Naive B cell (primary cell): ENCODE measurements around the gene UXS1. TPM values are rescaled to one million over a fixed set of nuclear protein-coding genes. Genes with fewer than 3 reads are reported as not detected.
A peak's percentile ranks its signal among the peaks of the same experiment; 100 is the strongest.

ENCODE experiments used
- ATAC-seq, 2 donors: fragments of 150-1000 bp; cut with Tn5 transposase; 2 replicates each; pipeline ENCODE4 v1.10.0; 2021; ENCODE audit warnings: low read depth in 2 of 2, mild to moderate bottlenecking in 2 of 2, moderate library complexity in 2 of 2
- DNase-seq: peaks from one replicate; pipeline ENCODE4 v3.0.0; 2022
- H3K27ac Mint-ChIP-seq, 6 donors: one replicate each; pipeline ENCODE4 v1.8.0; 2020 to 2022; ENCODE audit warnings: mild to moderate bottlenecking in 6 of 6, mixed read lengths in 6 of 6, moderate library complexity in 5 of 6, inconsistent platforms in 2 of 6
- H3K27me3 Mint-ChIP-seq, 3 donors: one replicate each; pipeline ENCODE4 v1.8.0; 2021 to 2022; ENCODE audit warnings: mixed read lengths in 3 of 3, mild to moderate bottlenecking in 1 of 3
- H3K36me3 Mint-ChIP-seq, 2 donors: one replicate each; pipeline ENCODE4 v1.8.0; 2020 to 2022; ENCODE audit warnings: mixed read lengths in 2 of 2, inconsistent platforms in 1 of 2, mild to moderate bottlenecking in 1 of 2
- H3K4me1 Mint-ChIP-seq, 3 donors: one replicate each; pipeline ENCODE4 v1.8.0; 2020 to 2022; ENCODE audit warnings: mixed read lengths in 3 of 3, inconsistent platforms in 1 of 3, mild to moderate bottlenecking in 1 of 3, moderate library complexity in 1 of 3
- H3K4me3 Mint-ChIP-seq, 8 donors: one replicate each; pipeline ENCODE4 v1.8.0; 2020 to 2022; ENCODE audit warnings: mild to moderate bottlenecking in 8 of 8, mixed read lengths in 8 of 8, moderate library complexity in 8 of 8, inconsistent platforms in 2 of 8
- H3K9me3 Mint-ChIP-seq, 7 donors: one replicate each; pipeline ENCODE4 v1.8.0; 2020 to 2022; ENCODE audit warnings: mixed read lengths in 7 of 7, mild to moderate bottlenecking in 5 of 7, inconsistent platforms in 2 of 7, moderate library complexity in 1 of 7
- polyA plus RNA-seq, 6 donors: library from polyadenylated mRNA; unstranded; fragments of 300-500 nt; fragmentation: Illumina TruSeq; gene quantifications; one replicate each; pipeline ENCODE4 v1.2.3, GENCODE V29; 2021; ENCODE audit warnings: low read depth in 6 of 6

The UXS1 gene
- polyA plus RNA-seq, 6 donors from 2014 or later: 26.8 to 61.0 (median 51.1) TPM

- ATAC-seq (no peak), DNase-seq (no peak)
- Mint-ChIP-seq H3K4me1 (peaks cover 24 to 41% (median 32%) of the 10 kb centered on the region in 3 donors), H3K36me3 (peaks cover 45 to 46% of the 10 kb centered on the region in 2 donors), H3K27me3 (no peaks in the 10 kb centered on the region), H3K4me3 (no peak overlapping the region), H3K9me3 (peaks cover 4 to 13% (median 6%) of the 10 kb centered on the region in 7 donors), H3K27ac (peak overlapping the region in 1 of 6 donors; percentile 56)
These were observed 103.0 kb downstream of the UXS1 start for GRCh38 chr2:106090916-106091618.

- ATAC-seq (no peak), DNase-seq (no peak)
- peaks cover 4 to 13% (median 6%) of the 10 kb centered on the region in 7 donors for H3K9me3 Mint-ChIP-seq
- no peak overlapping the region for H3K4me3 Mint-ChIP-seq
- H3K27ac Mint-ChIP-seq: no peak overlapping the region
- H3K4me1 Mint-ChIP-seq: peaks cover 17 to 30% (median 29%) of the 10 kb centered on the region in 3 donors
- H3K36me3 Mint-ChIP-seq: peaks cover 45 to 46% of the 10 kb centered on the region in 2 donors
- no peaks in the 10 kb centered on the region for H3K27me3 Mint-ChIP-seq
These were observed 104.5 kb downstream of the UXS1 start for GRCh38 chr2:106089611-106090010.

GRCh38 chr2:106085181-106085940 is 108.7 kb downstream of the UXS1 start:
- Mint-ChIP-seq H3K27ac (peak overlapping the region in 1 of 6 donors; percentile 57), H3K27me3 (no peaks in the 10 kb centered on the region), H3K4me1 (peaks cover 13 to 22% (median 19%) of the 10 kb centered on the region in 3 donors), H3K36me3 (peaks cover 15 to 16% of the 10 kb centered on the region in 2 donors), H3K9me3 (peaks cover 4 to 13% (median 6%) of the 10 kb centered on the region in 7 donors), H3K4me3 (no peak overlapping the region)
- ATAC-seq: peak in 1 of 2 donors; percentile 45
- no peak for DNase-seq

- H3K4me1 Mint-ChIP-seq: peaks cover 0 to 8% (median 0%) of the 10 kb centered on the region in 3 donors
- no peak overlapping the region for H3K4me3 Mint-ChIP-seq
- H3K36me3 Mint-ChIP-seq: no peaks in the 10 kb centered on the region
- H3K27ac Mint-ChIP-seq: peak overlapping the region in 1 of 6 donors; percentile 6
- H3K9me3 Mint-ChIP-seq: no peaks in the 10 kb centered on the region
- DNase-seq (no peak), ATAC-seq (no peak)
- H3K27me3 Mint-ChIP-seq: no peaks in the 10 kb centered on the region
These were observed 113.1 kb downstream of the UXS1 start for GRCh38 chr2:106080959-106081358.

- no peak overlapping the region for H3K4me3 Mint-ChIP-seq
- H3K27ac Mint-ChIP-seq: no peak overlapping the region
- no peaks in the 10 kb centered on the region for H3K36me3 Mint-ChIP-seq
- no peaks in the 10 kb centered on the region for H3K9me3 Mint-ChIP-seq
- ATAC-seq (no peak), DNase-seq (no peak)
- H3K27me3 Mint-ChIP-seq: peaks cover 0 to 5% (median 0%) of the 10 kb centered on the region in 3 donors
- H3K4me1 Mint-ChIP-seq: no peaks in the 10 kb centered on the region
These were observed 116.0 kb downstream of the UXS1 start for GRCh38 chr2:106078096-106078495.

GRCh38 chr2:106076941-106077340 is 117.2 kb downstream of the UXS1 start:
- H3K27me3 Mint-ChIP-seq: peaks cover 0 to 7% (median 0%) of the 10 kb centered on the region in 3 donors
- H3K4me1 Mint-ChIP-seq: no peaks in the 10 kb centered on the region
- ATAC-seq (no peak), DNase-seq (no peak)
- no peaks in the 10 kb centered on the region for H3K36me3 Mint-ChIP-seq
- no peaks in the 10 kb centered on the region for H3K9me3 Mint-ChIP-seq
- no peak overlapping the region for H3K4me3 Mint-ChIP-seq
- H3K27ac Mint-ChIP-seq: peak overlapping the region in 2 of 6 donors; percentile 0 to 22

- H3K4me1 Mint-ChIP-seq: no peaks in the 10 kb centered on the region
- no peak overlapping the region for H3K27ac Mint-ChIP-seq
- peaks cover 1 to 16% (median 8%) of the 10 kb centered on the region in 3 donors for H3K27me3 Mint-ChIP-seq
- no peak overlapping the region for H3K4me3 Mint-ChIP-seq
- H3K9me3 Mint-ChIP-seq: no peaks in the 10 kb centered on the region
- no peak for ATAC-seq
- H3K36me3 Mint-ChIP-seq: no peaks in the 10 kb centered on the region
- DNase-seq: no peak
These were observed 119.1 kb downstream of the UXS1 start for GRCh38 chr2:106075048-106075447.

- H3K36me3 Mint-ChIP-seq: no peaks in the 10 kb centered on the region
- H3K4me1 Mint-ChIP-seq: peaks cover 0 to 8% (median 6%) of the 10 kb centered on the region in 3 donors
- H3K27ac Mint-ChIP-seq: peak overlapping the region in 1 of 6 donors; percentile 37
- no peak for DNase-seq
- ATAC-seq: no peak
- no peak overlapping the region for H3K4me3 Mint-ChIP-seq
- H3K27me3 Mint-ChIP-seq: peaks cover 9 to 28% (median 20%) of the 10 kb centered on the region in 3 donors
- no peaks in the 10 kb centered on the region for H3K9me3 Mint-ChIP-seq
These were observed 120.3 kb downstream of the UXS1 start for GRCh38 chr2:106073678-106074406.

- Mint-ChIP-seq H3K4me1 (peaks cover 11 to 21% (median 20%) of the 10 kb centered on the region in 3 donors), H3K27me3 (peaks cover 26 to 55% (median 45%) of the 10 kb centered on the region in 3 donors), H3K27ac (no peak overlapping the region), H3K36me3 (peaks cover 0 to 4% of the 10 kb centered on the region in 2 donors), H3K9me3 (no peaks in the 10 kb centered on the region), H3K4me3 (no peak overlapping the region)
- DNase-seq (no peak), ATAC-seq (no peak)
These were observed 123.9 kb downstream of the UXS1 start for GRCh38 chr2:106070181-106070580.

- H3K27ac Mint-ChIP-seq: no peak overlapping the region
- no peak for DNase-seq
- peaks cover 0 to 4% of the 10 kb centered on the region in 2 donors for H3K36me3 Mint-ChIP-seq
- peaks cover 39 to 66% (median 60%) of the 10 kb centered on the region in 3 donors for H3K27me3 Mint-ChIP-seq
- H3K9me3 Mint-ChIP-seq: no peaks in the 10 kb centered on the region
- peaks cover 14 to 31% (median 29%) of the 10 kb centered on the region in 3 donors for H3K4me1 Mint-ChIP-seq
- ATAC-seq: no peak
- H3K4me3 Mint-ChIP-seq: no peak overlapping the region
These were observed 125.7 kb downstream of the UXS1 start for GRCh38 chr2:106068451-106068850.

GRCh38 chr2:106065983-106066820 is 127.9 kb downstream of the UXS1 start:
- Mint-ChIP-seq H3K36me3 (peaks cover 0 to 4% of the 10 kb centered on the region in 2 donors), H3K9me3 (no peaks in the 10 kb centered on the region), H3K27me3 (peaks cover 44 to 63% (median 54%) of the 10 kb centered on the region in 3 donors), H3K4me3 (peak overlapping the region; percentile 37 to 90 (median 78)), H3K27ac (peak overlapping the region in 3 of 6 donors; percentile 44 to 88 (median 82)), H3K4me1 (peaks cover 14 to 31% (median 29%) of the 10 kb centered on the region in 3 donors)
- no peak for ATAC-seq
- no peak for DNase-seq

GRCh38 chr2:106065268-106065982 is 128.7 kb downstream of the UXS1 start:
- peak; percentile 1 for DNase-seq
- Mint-ChIP-seq H3K4me3 (peak overlapping the region; percentile 37 to 90 (median 79)), H3K9me3 (no peaks in the 10 kb centered on the region), H3K36me3 (peaks cover 0 to 4% of the 10 kb centered on the region in 2 donors), H3K27ac (peak overlapping the region in 1 of 6 donors; percentile 82), H3K4me1 (peaks cover 14 to 31% (median 29%) of the 10 kb centered on the region in 3 donors), H3K27me3 (peaks cover 44 to 63% (median 54%) of the 10 kb centered on the region in 3 donors)
- ATAC-seq: peak; percentile 34 to 53
